Neuronal stem cell (in vitro differentiated cells): ENCODE measurements around the gene TFPT.
A peak's percentile ranks its signal among the peaks of the same experiment; 100 is the strongest.

ENCODE experiments used
- DNase-seq: peaks from one replicate; pipeline ENCODE4 v3.0.0-alpha.2; 2013; ENCODE audit warnings: low spot score
- H2AFZ ChIP-seq: one replicate; pipeline ENCODE4 v1.6.1; 2013; ENCODE audit warnings: mild to moderate bottlenecking, low read length, inconsistent platforms
- H2AK5ac ChIP-seq: 2 replicates; pipeline ENCODE4 v1.6.1; 2013; ENCODE audit warnings: low read depth, mild to moderate bottlenecking, inconsistent platforms, low read length, moderate library complexity, mixed read lengths
- H2BK120ac ChIP-seq: 2 replicates; pipeline ENCODE4 v1.6.1; 2013; ENCODE audit warnings: low read depth, mild to moderate bottlenecking, inconsistent platforms, low read length, moderate library complexity, mixed read lengths
- H2BK12ac ChIP-seq: one replicate; pipeline ENCODE4 v1.6.1; 2013; ENCODE audit warnings: low read length, inconsistent platforms
- H2BK15ac ChIP-seq: 2 replicates; pipeline ENCODE4 v1.6.1; 2013; ENCODE audit warnings: mild to moderate bottlenecking, low read length, inconsistent platforms, mixed read lengths
- H2BK5ac ChIP-seq: one replicate; pipeline ENCODE4 v1.6.1; 2013; ENCODE audit warnings: inconsistent platforms, mild to moderate bottlenecking, low read length, moderate library complexity
- H3K14ac ChIP-seq: one replicate; pipeline ENCODE4 v1.6.1; 2013; ENCODE audit warnings: low read length, inconsistent platforms
- H3K18ac ChIP-seq: 2 replicates; pipeline ENCODE4 v1.6.1; 2013; ENCODE audit warnings: low read length, inconsistent platforms
- H3K23ac ChIP-seq: 2 replicates; pipeline ENCODE4 v1.6.1; 2013; ENCODE audit warnings: low read depth, mild to moderate bottlenecking, mixed read lengths, low read length, inconsistent platforms; ENCODE audit not compliant: poor library complexity
- H3K27ac ChIP-seq: replicated peaks from 3 replicates; pipeline ENCODE4 v1.5.1; 2013; ENCODE audit warnings: low read length, inconsistent platforms
- H3K27me3 ChIP-seq, 3 experiments: 2 replicates each; pipeline ENCODE4 v1.6.1; 2013; ENCODE audit warnings: low read length in 3 of 3, mild to moderate bottlenecking in 2 of 3, inconsistent platforms in 1 of 3, low read depth in 1 of 3, mixed read lengths in 1 of 3, moderate library complexity in 1 of 3; ENCODE audit not compliant: control insufficient read depth in 3 of 3, insufficient read depth in 3 of 3
- H3K36me3 ChIP-seq, 2 donors: replicated peaks in 1 of 2; 2 replicates each; pipeline ENCODE4 v1.6.1; 2013; ENCODE audit warnings: low read length in 2 of 2; ENCODE audit not compliant: control insufficient read depth in 2 of 2, insufficient read depth in 2 of 2
- H3K4ac ChIP-seq: 2 replicates; pipeline ENCODE4 v1.6.1; 2013; ENCODE audit warnings: inconsistent platforms, mild to moderate bottlenecking, low read length, moderate library complexity
- H3K4me1 ChIP-seq, 2 donors: 1 replicate in 1 of 2; 2 replicates in 1 of 2; pipeline ENCODE4 v1.6.1; 2013; ENCODE audit warnings: low read length in 2 of 2, low read depth in 1 of 2; ENCODE audit not compliant: control insufficient read depth in 2 of 2, insufficient read depth in 1 of 2
- H3K4me2 ChIP-seq: one replicate; pipeline ENCODE4 v1.6.1; 2013; ENCODE audit warnings: mild to moderate bottlenecking, low read length, inconsistent platforms; ENCODE audit not compliant: insufficient read depth, poor library complexity, severe bottlenecking
- H3K4me3 ChIP-seq, 2 donors: 2 replicates each; pipeline ENCODE4 v1.5.1; 2013; ENCODE audit warnings: low read length in 2 of 2, mild to moderate bottlenecking in 2 of 2, inconsistent platforms in 1 of 2, moderate library complexity in 1 of 2
- H3K79me1 ChIP-seq: one replicate; pipeline ENCODE4 v1.6.1; 2013; ENCODE audit warnings: low read depth, mild to moderate bottlenecking, inconsistent platforms, low read length, moderate library complexity
- H3K9ac ChIP-seq: one replicate; pipeline ENCODE4 v1.6.1; 2013; ENCODE audit warnings: mild to moderate bottlenecking, low read depth, low read length, inconsistent platforms; ENCODE audit not compliant: poor library complexity
- H3K9me3 ChIP-seq, 2 donors: replicated peaks in 1 of 2; 2 replicates each; pipeline versions ENCODE3 to v1.6.1; 2013; ENCODE audit warnings: low read length in 2 of 2, mild to moderate bottlenecking in 2 of 2, inconsistent platforms in 1 of 2, low read depth in 1 of 2, mixed read lengths in 1 of 2, moderate library complexity in 1 of 2; ENCODE audit not compliant: control insufficient read depth in 2 of 2, insufficient read depth in 1 of 2
- H4K8ac ChIP-seq: one replicate; pipeline ENCODE4 v1.6.1; 2013; ENCODE audit warnings: low read depth, mild to moderate bottlenecking, inconsistent platforms, low read length, moderate library complexity
- H4K91ac ChIP-seq: one replicate; pipeline ENCODE4 v1.6.1; 2013; ENCODE audit warnings: low read length, low read depth, mild to moderate bottlenecking, inconsistent platforms; ENCODE audit not compliant: poor library complexity
- WGBS, 2 donors: extraction: QIAGEN DNeasy Blood & Tissue Kit; methylation state at CpG; one replicate each; pipeline ENCODE4 v1.1.7; 2013; ENCODE audit warnings: missing lambda C conversion rate in 2 of 2, mixed read lengths in 1 of 2; ENCODE audit not compliant: insufficient read length in 2 of 2, insufficient replicate concordance in 1 of 2; ENCODE audit errors: extremely low coverage in 2 of 2; 5-methylcytosine and 5-hydroxymethylcytosine counted together

TFPT gene

GRCh38 chr19:54124393-54124792 is 8.9 kb upstream of the TFPT start:
- Histone ChIP-seq H4K91ac (no peak overlapping the region), H3K27ac (no peak overlapping the region), H3K18ac (no peak overlapping the region), H3K9ac (peak overlapping the region; percentile 30), H3K23ac (peak overlapping the region; percentile 65), H3K4me1 (no peaks in the 10 kb centered on the region), H3K9me3 (no peaks in the 10 kb centered on the region), H2AK5ac (no peak overlapping the region), H2BK5ac (no peak overlapping the region), H3K36me3 (peaks cover 59 to 92% of the 10 kb centered on the region in 2 donors), H3K4me2 (no peak overlapping the region), H4K8ac (no peak overlapping the region), H2BK12ac (no peak overlapping the region), H3K4ac (no peak overlapping the region), H3K4me3 (no peak overlapping the region), H3K79me1 (peaks cover 1% of the 10 kb centered on the region), H2AFZ (no peak overlapping the region), H3K27me3 (no peaks in the 10 kb centered on the region), H2BK120ac (no peak overlapping the region), H2BK15ac (no peak overlapping the region), H3K14ac (no peak overlapping the region)
- WGBS, 2 donors: no CpG with 5 or more reads among the region's 19 CpGs
- no peak for DNase-seq

DNA sequence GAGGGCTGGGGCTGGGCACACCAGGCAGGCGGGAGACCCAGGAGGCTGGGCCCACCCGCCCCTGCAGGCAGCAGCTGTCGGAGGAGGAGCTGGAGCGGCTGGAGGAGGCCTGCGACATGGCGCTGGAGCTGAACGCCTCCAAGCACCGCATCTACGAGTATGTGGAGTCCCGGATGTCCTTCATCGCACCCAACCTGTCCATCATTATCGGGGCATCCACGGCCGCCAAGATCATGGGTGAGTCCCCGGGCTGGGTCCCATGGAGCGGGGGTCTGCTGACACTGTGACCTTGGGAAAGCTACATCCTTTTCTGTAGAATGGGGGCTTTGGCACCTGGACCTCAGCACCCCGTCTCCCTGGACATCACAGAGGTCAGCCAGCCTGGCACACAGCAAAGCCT is 8.2 kb upstream of the TFPT start:
- H3K36me3 ChIP-seq: peaks cover 54 to 89% of the 10 kb centered on the region in 2 donors

DNA sequence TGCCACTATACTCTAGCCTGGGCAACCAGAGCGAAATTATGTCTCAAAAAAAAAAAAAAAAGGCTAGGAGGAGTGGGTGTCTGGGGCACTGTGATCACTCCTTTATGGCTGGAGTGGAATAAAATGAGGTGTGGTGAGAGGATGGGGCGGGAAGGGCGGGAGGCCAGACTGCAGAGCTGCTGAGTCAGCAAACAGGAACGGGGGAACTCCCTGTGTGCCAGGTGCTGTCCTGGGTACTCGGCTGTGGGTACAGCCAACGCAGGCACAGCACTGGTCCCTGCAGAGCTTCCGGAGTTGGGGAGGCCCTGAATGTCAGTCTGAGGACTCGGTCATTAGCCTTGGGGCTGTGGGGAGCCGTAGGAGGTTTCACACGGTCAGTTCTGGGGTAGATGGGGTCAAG is 5.8 kb upstream of the TFPT start:
- Histone ChIP-seq H2BK5ac (no peak overlapping the region), H2AFZ (no peak overlapping the region), H3K4ac (no peak overlapping the region), H3K27me3 (no peaks in the 10 kb centered on the region), H3K9me3 (no peaks in the 10 kb centered on the region), H2BK120ac (no peak overlapping the region), H2BK12ac (no peak overlapping the region), H2AK5ac (no peak overlapping the region), H4K8ac (no peak overlapping the region), H3K79me1 (peaks cover 10% of the 10 kb centered on the region), H3K18ac (no peak overlapping the region), H3K4me3 (no peak overlapping the region), H3K9ac (no peak overlapping the region), H3K4me2 (no peak overlapping the region), H4K91ac (no peak overlapping the region), H3K23ac (no peak overlapping the region), H3K14ac (no peak overlapping the region), H3K4me1 (peaks cover 3 to 4% of the 10 kb centered on the region in 2 donors), H3K36me3 (peaks cover 50 to 78% of the 10 kb centered on the region in 2 donors), H3K27ac (no peak overlapping the region), H2BK15ac (no peak overlapping the region)
- no CpG with 5 or more reads among the region's 10 CpGs for WGBS, 2 donors
- no peak for DNase-seq

More for the DNA sequence above, 8.2 kb upstream of the TFPT start:
- H3K14ac ChIP-seq: no peak overlapping the region
- no peak overlapping the region for H3K4me2 ChIP-seq
- H3K9me3 ChIP-seq: no peaks in the 10 kb centered on the region
- whole genome bisulfite sequencing, 2 donors: no CpG with 5 or more reads among the region's 17 CpGs
- no peak overlapping the region for H3K23ac ChIP-seq
- no peak overlapping the region for H2BK120ac ChIP-seq
- H3K4me3 ChIP-seq: no peak overlapping the region
- no peak overlapping the region for H2BK12ac ChIP-seq
- no peak overlapping the region for H4K91ac ChIP-seq
- no peak overlapping the region for H3K27ac ChIP-seq
- H3K4me1 ChIP-seq: no peaks in the 10 kb centered on the region
- H4K8ac ChIP-seq: no peak overlapping the region
- DNase-seq: no peak
- no peak overlapping the region for H2AFZ ChIP-seq
- H3K18ac ChIP-seq: no peak overlapping the region
- no peak overlapping the region for H2BK15ac ChIP-seq
- H3K9ac ChIP-seq: no peak overlapping the region
- no peak overlapping the region for H3K4ac ChIP-seq
- peaks cover 1% of the 10 kb centered on the region for H3K79me1 ChIP-seq
- no peaks in the 10 kb centered on the region for H3K27me3 ChIP-seq
- H2BK5ac ChIP-seq: no peak overlapping the region
- H2AK5ac ChIP-seq: no peak overlapping the region

- H3K4me1 ChIP-seq: peaks cover 3 to 4% of the 10 kb centered on the region in 2 donors
- peaks cover 11% of the 10 kb centered on the region for H3K79me1 ChIP-seq
- H4K91ac ChIP-seq: no peak overlapping the region
- peak overlapping the region; percentile 48 for H3K23ac ChIP-seq
- H3K9me3 ChIP-seq: no peaks in the 10 kb centered on the region
- no peak overlapping the region for H2BK12ac ChIP-seq
- H3K18ac ChIP-seq: peak overlapping the region; percentile 27
- no peak overlapping the region for H3K27ac ChIP-seq
- peak overlapping the region; percentile 92 for H2AFZ ChIP-seq
- peak overlapping the region; percentile 10 for H2AK5ac ChIP-seq
- no peaks in the 10 kb centered on the region for H3K27me3 ChIP-seq
- H2BK120ac ChIP-seq: no peak overlapping the region
- DNase-seq: no peak
- peak overlapping the region; percentile 71 for H2BK5ac ChIP-seq
- peak overlapping the region; percentile 80 for H3K4me2 ChIP-seq
- H3K14ac ChIP-seq: no peak overlapping the region
- H3K36me3 ChIP-seq: peaks cover 21 to 52% of the 10 kb centered on the region in 2 donors
- peak overlapping the region; percentile 64 to 91 for H3K4me3 ChIP-seq
- WGBS, 2 donors: no CpG with 5 or more reads among the region's 28 CpGs
- H3K9ac ChIP-seq: peak overlapping the region; percentile 79
- H2BK15ac ChIP-seq: no peak overlapping the region
- H3K4ac ChIP-seq: no peak overlapping the region
- H4K8ac ChIP-seq: no peak overlapping the region
These were observed 933 bp downstream of the TFPT start for GRCh38 chr19:54114340-54115108.
